Liver (tissue), 3 donors: ENCODE measurements around the gene ALK.

ENCODE experiments used
- CTCF ChIP-seq: fragments of 150-350 bp; IDR thresholded peaks from 2 replicates; pipeline ENCODE4 v1.5.1; 2017; ENCODE audit warnings: improper control_type of control experiment, low read depth, low read length; ENCODE audit not compliant: missing input control
- RAD21 ChIP-seq, 2 donors: IDR thresholded peaks; 2 replicates each; pipeline ENCODE4 v1.6.1; 2016; ENCODE audit warnings: antibody characterized with exemption in 2 of 2, mild to moderate bottlenecking in 2 of 2
- REST ChIP-seq: IDR thresholded peaks from 2 replicates; pipeline ENCODE4 v1.6.1; 2016; ENCODE audit warnings: antibody characterized with exemption, mild to moderate bottlenecking
- RXRA ChIP-seq, 2 donors: IDR thresholded peaks; 2 replicates each; pipeline ENCODE4 v1.6.1; 2017 to 2018; ENCODE audit warnings: antibody characterized with exemption in 2 of 2, mild to moderate bottlenecking in 1 of 2
- SP1 ChIP-seq: IDR thresholded peaks from 2 replicates; pipeline ENCODE4 v1.6.1; 2018; ENCODE audit warnings: antibody characterized with exemption, mild to moderate bottlenecking
- donor health status: healthy.
- donor health status: healthy.

- no peak for TF ChIP-seq CTCF
- TF ChIP-seq SP1, result no peak
- no peak for TF ChIP-seq RXRA (IDR thresholded peaks at IDR 0.05)
- no peak for TF ChIP-seq RAD21 (IDR thresholded peaks at IDR 0.05)
- no peak for TF ChIP-seq REST
Observed at GRCh38 chr2:29360016-29360784, 561.2 kb downstream of the ALK start.
